Right atrium auricular region (tissue), 2 donors: ENCODE results near the gene CREBBP. TPM values are rescaled to one million over a fixed set of nuclear protein-coding genes. Genes with fewer than 3 reads are reported as not detected.

Experiments used
- DNase-seq: peaks from one replicate; pipeline ENCODE4 v3.0.0-alpha.2; 2019; ENCODE audit warnings: low spot score
- H3K27ac ChIP-seq, 2 donors: fragments of 200-600 bp; sonication (generic); 1 replicate in 1 of 2; 2 replicates in 1 of 2; pipeline ENCODE4 v1.5.1; 2016 to 2019
- H3K27me3 ChIP-seq, 2 donors: fragments of 200-600 bp; sonication (generic); one replicate each; pipeline versions ENCODE4 v1.5.1 to v1.6.0; 2017 to 2019
- H3K36me3 ChIP-seq: fragments of 200-600 bp; sonication (generic); one replicate; pipeline ENCODE4 v1.5.1; 2016
- H3K4me1 ChIP-seq, 2 donors: fragments of 200-600 bp; sonication (generic); one replicate each; pipeline versions ENCODE4 v1.5.1 to v1.6.0; 2017 to 2019
- H3K4me3 ChIP-seq, 2 donors: fragments of 200-600 bp; sonication (generic); 1 replicate in 1 of 2; 2 replicates in 1 of 2; pipeline ENCODE4 v1.5.1; 2017 to 2019; ENCODE audit warnings: mild to moderate bottlenecking in 1 of 2, moderate library complexity in 1 of 2
- H3K9me3 ChIP-seq, 2 donors: fragments of 200-600 bp; sonication (generic); one replicate each; pipeline ENCODE4 v1.5.1; 2019
- total RNA-seq, 2 donors: library from RNA; depleted of rRNA; stranded (reverse); fragments of >200 nt; gene quantifications; one replicate each; pipeline ENCODE4 v1.1.0, GENCODE V29; 2016
- TF ChIP-seq, protein P1 (sequence below), 2 donors: fragments of 200-600 bp; sonication (generic); IDR thresholded peaks; one replicate each; pipeline ENCODE4 v1.5.1; 2019; ENCODE audit warnings: antibody characterized with exemption in 2 of 2

The CREBBP gene
- total RNA-seq, 2 donors from 2014 or later: 38.3 to 54.3 TPM

DNA sequence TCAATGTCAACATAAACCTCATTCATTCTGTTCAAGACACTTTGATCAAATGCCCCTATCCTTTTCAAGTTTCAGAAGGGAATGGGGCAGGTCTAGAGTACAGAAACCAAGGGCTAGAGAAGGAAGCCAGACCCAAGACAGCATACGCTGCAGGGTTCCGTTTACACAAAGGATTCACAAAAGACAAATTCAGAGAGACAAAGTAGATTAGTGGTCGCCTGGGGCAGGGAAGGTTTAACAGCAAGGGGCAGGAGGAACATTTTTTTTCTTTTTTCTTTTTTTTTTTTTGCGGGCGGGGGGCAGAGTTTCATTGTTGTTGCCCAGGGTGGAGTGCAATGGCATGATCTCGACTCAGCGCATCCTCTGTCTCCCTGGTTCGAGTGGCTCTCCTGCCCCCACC is 143.3 kb downstream of the CREBBP start:
- H3K4me3 ChIP-seq: no peak overlapping the region
- H3K36me3 ChIP-seq: peaks cover 98% of the 10 kb centered on the region
- no peak overlapping the region for H3K27ac ChIP-seq
- TF ChIP-seq, protein P1, sequence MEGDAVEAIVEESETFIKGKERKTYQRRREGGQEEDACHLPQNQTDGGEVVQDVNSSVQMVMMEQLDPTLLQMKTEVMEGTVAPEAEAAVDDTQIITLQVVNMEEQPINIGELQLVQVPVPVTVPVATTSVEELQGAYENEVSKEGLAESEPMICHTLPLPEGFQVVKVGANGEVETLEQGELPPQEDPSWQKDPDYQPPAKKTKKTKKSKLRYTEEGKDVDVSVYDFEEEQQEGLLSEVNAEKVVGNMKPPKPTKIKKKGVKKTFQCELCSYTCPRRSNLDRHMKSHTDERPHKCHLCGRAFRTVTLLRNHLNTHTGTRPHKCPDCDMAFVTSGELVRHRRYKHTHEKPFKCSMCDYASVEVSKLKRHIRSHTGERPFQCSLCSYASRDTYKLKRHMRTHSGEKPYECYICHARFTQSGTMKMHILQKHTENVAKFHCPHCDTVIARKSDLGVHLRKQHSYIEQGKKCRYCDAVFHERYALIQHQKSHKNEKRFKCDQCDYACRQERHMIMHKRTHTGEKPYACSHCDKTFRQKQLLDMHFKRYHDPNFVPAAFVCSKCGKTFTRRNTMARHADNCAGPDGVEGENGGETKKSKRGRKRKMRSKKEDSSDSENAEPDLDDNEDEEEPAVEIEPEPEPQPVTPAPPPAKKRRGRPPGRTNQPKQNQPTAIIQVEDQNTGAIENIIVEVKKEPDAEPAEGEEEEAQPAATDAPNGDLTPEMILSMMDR (IDR thresholded peaks at IDR 0.05): no peak
- H3K4me1 ChIP-seq: no peaks in the 10 kb centered on the region
- no peaks in the 10 kb centered on the region for H3K9me3 ChIP-seq
- no peaks in the 10 kb centered on the region for H3K27me3 ChIP-seq
- no peak for DNase-seq

DNA sequence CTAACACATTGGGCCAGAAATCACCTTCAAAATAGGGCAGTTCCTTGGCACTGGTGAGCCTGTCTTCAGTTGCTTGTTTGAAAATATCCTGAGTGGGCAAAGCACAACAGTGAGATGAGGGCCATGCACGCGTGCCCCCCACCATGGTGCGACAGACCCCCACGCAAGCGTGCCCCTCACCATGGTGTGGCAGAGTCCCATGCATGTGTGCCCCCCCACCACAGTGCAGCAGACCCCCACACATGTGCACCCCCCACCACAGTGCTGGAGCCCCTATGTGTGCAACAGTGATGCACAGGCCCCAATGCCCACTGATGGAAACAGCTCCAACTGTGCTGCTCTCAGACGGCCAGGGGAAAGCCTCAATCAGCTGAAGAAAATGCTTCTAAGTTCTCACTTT is 144.4 kb downstream of the CREBBP start:
- Histone ChIP-seq H3K36me3 (peaks cover 98% of the 10 kb centered on the region), H3K4me1 (no peaks in the 10 kb centered on the region), H3K27ac (no peak overlapping the region), H3K9me3 (no peaks in the 10 kb centered on the region), H3K4me3 (no peak overlapping the region), H3K27me3 (no peaks in the 10 kb centered on the region)
- DNase-seq: no peak
- TF ChIP-seq, protein P1 (IDR thresholded peaks at IDR 0.05): no peak

DNA sequence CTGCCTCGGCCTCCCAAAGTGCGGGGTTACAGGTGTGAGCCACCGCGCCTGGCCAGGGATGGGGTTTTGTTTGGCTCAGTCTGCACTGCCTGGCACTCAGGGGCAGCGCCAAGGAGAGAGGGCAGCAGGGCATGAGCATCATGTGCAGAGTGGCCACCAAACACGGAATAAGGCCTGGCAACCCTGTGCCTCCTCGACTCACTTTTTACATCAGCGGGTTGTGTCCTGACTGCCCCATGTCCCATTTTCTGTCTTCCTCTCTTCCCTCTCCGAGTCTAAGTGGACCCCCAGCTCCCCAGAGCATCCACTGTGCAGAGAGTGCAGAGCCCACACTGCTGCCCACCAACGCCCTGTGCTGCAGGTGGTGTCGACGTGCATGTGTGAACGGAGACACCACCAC is 145.0 kb downstream of the CREBBP start:
- Histone ChIP-seq H3K27me3 (no peaks in the 10 kb centered on the region), H3K4me1 (no peaks in the 10 kb centered on the region), H3K9me3 (no peaks in the 10 kb centered on the region), H3K27ac (no peak overlapping the region), H3K36me3 (peaks cover 98% of the 10 kb centered on the region), H3K4me3 (no peak overlapping the region)
- TF ChIP-seq, protein P1 (IDR thresholded peaks at IDR 0.05): no peak
- no peak for DNase-seq

DNA sequence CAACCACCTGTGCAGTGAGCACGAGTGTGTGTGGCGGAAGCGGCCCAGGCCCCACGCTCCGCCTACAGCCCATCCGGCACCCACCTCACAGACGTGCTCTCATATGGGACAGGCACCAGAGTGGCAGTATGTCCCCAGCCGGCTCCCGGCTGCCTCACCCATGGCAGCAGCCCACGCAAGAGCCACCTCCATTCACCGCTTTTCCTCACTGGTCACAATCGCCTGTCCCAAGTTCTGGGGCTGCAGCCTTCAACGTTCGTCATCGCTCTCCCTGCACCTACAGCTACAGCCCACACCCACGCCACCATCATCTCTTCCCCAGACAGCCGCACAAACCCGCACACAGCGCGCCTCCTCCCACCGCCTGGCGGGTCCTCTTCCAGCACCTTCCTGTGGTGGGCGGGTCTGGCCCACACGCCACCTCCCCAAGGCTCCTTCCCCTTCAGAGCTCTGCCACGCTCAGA is 145.7 kb downstream of the CREBBP start:
- Histone ChIP-seq H3K4me1 (no peaks in the 10 kb centered on the region), H3K27me3 (no peaks in the 10 kb centered on the region), H3K4me3 (no peak overlapping the region), H3K9me3 (no peaks in the 10 kb centered on the region), H3K36me3 (peaks cover 98% of the 10 kb centered on the region), H3K27ac (no peak overlapping the region)
- TF ChIP-seq, protein P1 (IDR thresholded peaks at IDR 0.05): no peak
- DNase-seq: no peak

DNA sequence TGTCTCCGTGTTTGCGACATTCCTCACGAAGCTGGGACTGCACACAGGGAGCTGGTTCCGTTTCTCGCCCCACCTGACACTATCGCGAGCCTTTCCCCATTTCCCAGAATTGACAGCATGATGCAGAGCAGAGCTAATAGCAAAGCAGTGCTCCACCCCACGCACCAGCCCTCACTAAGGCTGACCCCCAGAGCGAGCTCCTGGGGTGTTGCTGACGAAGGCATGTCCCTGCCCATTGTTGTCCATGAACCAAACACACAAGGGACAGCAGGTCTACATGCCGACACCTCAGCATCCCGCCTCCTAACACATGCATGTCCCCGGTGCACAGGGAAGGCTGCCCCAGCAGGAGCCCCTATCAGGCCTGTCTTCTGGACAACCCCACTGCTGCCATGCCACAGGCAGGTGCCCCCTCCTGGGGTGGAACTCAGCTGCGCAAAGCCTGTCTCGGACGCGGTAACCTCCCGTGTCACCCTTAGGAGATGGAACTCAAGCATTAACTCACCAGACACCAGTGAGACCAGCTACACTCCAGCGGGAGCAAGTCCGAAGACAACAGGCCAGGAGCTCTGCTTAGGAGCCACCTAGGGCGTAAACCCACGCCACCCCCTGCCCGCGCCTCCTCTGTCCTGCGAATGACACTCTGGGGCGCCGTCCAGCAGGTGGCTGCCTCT is 146.3 kb downstream of the CREBBP start:
- H3K4me3 ChIP-seq: no peak overlapping the region
- DNase-seq: no peak

More for the DNA sequence above, 146.3 kb downstream of the CREBBP start:
- Histone ChIP-seq H3K27me3 (no peaks in the 10 kb centered on the region), H3K27ac (no peak overlapping the region), H3K9me3 (no peaks in the 10 kb centered on the region), H3K36me3 (peaks cover 98% of the 10 kb centered on the region), H3K4me1 (no peaks in the 10 kb centered on the region)
- TF ChIP-seq, protein P1 (IDR thresholded peaks at IDR 0.05): no peak
